HEK293T (cell line): ENCODE measurements around the gene CD276.

Experiments
- CTCF ChIA-PET: fragments of 350-600 bp; formaldehyde crosslinking; extraction: SDS; loops from one replicate; lab custom pipeline; 2021; ENCODE audit warnings: antibody characterized with exemption, inconsistent platforms; lab: Yijun Ruan, JAX
- POLR2A ChIA-PET: fragments of 350-600 bp; formaldehyde crosslinking; extraction: SDS; loops from one replicate; lab custom pipeline; 2020; ENCODE audit warnings: antibody characterized with exemption, inconsistent platforms; lab: Yijun Ruan, JAX
- DNase-seq: peaks from one replicate; pipeline ENCODE4 v3.0.0; 2012; ENCODE audit warnings: mixed read lengths; ENCODE audit errors: extremely low spot score
- ARNT ChIP-seq: fragments of 450-650 bp; IDR thresholded peaks from 2 replicates; pipeline ENCODE4 v1.6.1; 2017; ENCODE audit warnings: mild to moderate bottlenecking
- BHLHE40 ChIP-seq: fragments of 450-650 bp; IDR thresholded peaks from 2 replicates; pipeline ENCODE4 v1.6.1; 2016; ENCODE audit warnings: mild to moderate bottlenecking, moderate library complexity, borderline replicate concordance
- CTBP1 ChIP-seq: fragments of 450-650 bp; IDR thresholded peaks from 2 replicates; pipeline ENCODE4 v1.6.1; 2016; ENCODE audit warnings: borderline replicate concordance
- ELF4 ChIP-seq: fragments of 450-650 bp; IDR thresholded peaks from 2 replicates; pipeline ENCODE4 v1.6.1; 2017; ENCODE audit warnings: antibody characterized with exemption
- FOXA1 ChIP-seq: fragments of 450-650 bp; IDR thresholded peaks from 2 replicates; pipeline ENCODE4 v1.6.1; 2016; ENCODE audit warnings: mild to moderate bottlenecking
- FOXK2 ChIP-seq: fragments of 450-650 bp; IDR thresholded peaks from 2 replicates; pipeline ENCODE4 v1.6.1; 2016; ENCODE audit warnings: mild to moderate bottlenecking
- FOXM1 ChIP-seq: fragments of 450-650 bp; IDR thresholded peaks from 2 replicates; pipeline ENCODE4 v1.6.1; 2017; ENCODE audit warnings: mild to moderate bottlenecking, borderline replicate concordance
- HDGF ChIP-seq: fragments of 450-650 bp; IDR thresholded peaks from 2 replicates; pipeline ENCODE4 v1.6.1; 2017; ENCODE audit warnings: antibody characterized with exemption, borderline replicate concordance
- L3MBTL2 ChIP-seq: fragments of 450-650 bp; conservative IDR thresholded peaks from 2 replicates; pipeline ENCODE4 v1.6.1; 2016; ENCODE audit warnings: mild to moderate bottlenecking
- LEF1 ChIP-seq: fragments of 450-650 bp; IDR thresholded peaks from 2 replicates; pipeline ENCODE4 v1.6.1; 2017; ENCODE audit warnings: mild to moderate bottlenecking, borderline replicate concordance
- NFRKB ChIP-seq: fragments of 450-650 bp; IDR thresholded peaks from 2 replicates; pipeline ENCODE4 v1.6.1; 2016; ENCODE audit warnings: mild to moderate bottlenecking, moderate library complexity
- SP1 ChIP-seq: fragments of 450-650 bp; IDR thresholded peaks from 2 replicates; pipeline ENCODE4 v1.6.1; 2017
- SUZ12 ChIP-seq: fragments of 450-650 bp; IDR thresholded peaks from 2 replicates; pipeline ENCODE4 v1.6.1; 2016; ENCODE audit warnings: mild to moderate bottlenecking
- TARDBP ChIP-seq: fragments of 450-650 bp; IDR thresholded peaks from 2 replicates; pipeline ENCODE4 v1.6.1; 2016
- ZNF384 ChIP-seq: fragments of 450-650 bp; IDR thresholded peaks from 2 replicates; pipeline ENCODE4 v1.6.1; 2016
- TF ChIP-seq, protein P1 (sequence below): fragments of 450-650 bp; IDR thresholded peaks from 2 replicates; pipeline ENCODE4 v1.6.1; 2016

CD276 gene

DNA sequence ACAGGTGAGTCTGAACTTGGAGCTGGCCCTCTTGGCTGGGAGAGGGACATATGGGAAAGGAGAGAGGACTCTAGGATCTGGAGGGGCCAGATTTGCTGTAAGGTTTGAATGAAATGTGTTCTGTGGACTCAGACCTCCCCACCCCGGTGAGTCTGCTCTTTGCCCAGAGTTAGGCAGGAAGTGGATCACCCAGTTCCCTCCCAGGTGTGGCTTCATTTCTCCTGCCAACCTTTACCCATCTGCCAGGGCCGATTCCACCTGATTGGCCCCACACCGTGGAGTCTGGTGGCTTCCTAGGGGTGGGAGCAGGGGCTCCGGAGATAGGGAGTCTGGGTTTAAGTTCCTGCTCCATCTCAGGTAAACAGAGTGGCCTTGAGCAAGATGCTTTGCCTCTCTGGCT is 25.5 kb downstream of the CD276 start:
- DNase-seq = no peak
- ChIA-PET POLR2A (no interaction called here), CTCF (no interaction called here)
- TF ChIP-seq ZNF384 = no peak
- TF ChIP-seq ARNT = no peak
- TF ChIP-seq, protein P1, sequence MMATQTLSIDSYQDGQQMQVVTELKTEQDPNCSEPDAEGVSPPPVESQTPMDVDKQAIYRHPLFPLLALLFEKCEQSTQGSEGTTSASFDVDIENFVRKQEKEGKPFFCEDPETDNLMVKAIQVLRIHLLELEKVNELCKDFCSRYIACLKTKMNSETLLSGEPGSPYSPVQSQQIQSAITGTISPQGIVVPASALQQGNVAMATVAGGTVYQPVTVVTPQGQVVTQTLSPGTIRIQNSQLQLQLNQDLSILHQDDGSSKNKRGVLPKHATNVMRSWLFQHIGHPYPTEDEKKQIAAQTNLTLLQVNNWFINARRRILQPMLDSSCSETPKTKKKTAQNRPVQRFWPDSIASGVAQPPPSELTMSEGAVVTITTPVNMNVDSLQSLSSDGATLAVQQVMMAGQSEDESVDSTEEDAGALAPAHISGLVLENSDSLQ = no peak
- TF ChIP-seq CTBP1 = no peak
- no peak for TF ChIP-seq FOXK2
- TF ChIP-seq FOXA1 = no peak
- TF ChIP-seq FOXM1 = no peak
- no peak for TF ChIP-seq TARDBP

DNA sequence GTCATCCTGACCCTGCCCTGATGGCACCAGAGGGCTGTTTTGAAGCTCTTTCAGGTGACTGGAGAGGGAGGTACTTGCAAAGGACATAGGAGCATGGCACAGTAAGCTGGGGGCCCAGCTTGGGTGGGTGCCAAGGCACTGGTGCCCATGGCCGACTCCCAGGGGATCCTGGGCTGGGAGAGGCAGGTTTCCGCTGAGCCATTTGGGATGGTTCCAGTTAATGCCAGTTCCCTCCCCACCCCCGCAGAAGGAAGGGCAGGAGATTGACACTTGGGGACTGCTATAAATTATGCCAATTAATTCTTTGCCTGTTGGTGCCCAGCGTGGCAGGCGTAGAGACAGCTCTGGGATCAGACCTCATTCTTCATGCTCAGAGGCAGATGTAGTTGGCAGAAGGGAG is 26.1 kb downstream of the CD276 start:
- no peak for DNase-seq
- TF ChIP-seq HDGF (no peak), FOXM1 (no peak), NFRKB (no peak), BHLHE40 (no peak), TARDBP (no peak), SP1 (no peak), ZNF384 (no peak), SUZ12 (no peak)
- TF ChIP-seq, protein P1 = no peak
- CTCF ChIA-PET = no interaction called here
- POLR2A ChIA-PET = no interaction called here

DNA sequence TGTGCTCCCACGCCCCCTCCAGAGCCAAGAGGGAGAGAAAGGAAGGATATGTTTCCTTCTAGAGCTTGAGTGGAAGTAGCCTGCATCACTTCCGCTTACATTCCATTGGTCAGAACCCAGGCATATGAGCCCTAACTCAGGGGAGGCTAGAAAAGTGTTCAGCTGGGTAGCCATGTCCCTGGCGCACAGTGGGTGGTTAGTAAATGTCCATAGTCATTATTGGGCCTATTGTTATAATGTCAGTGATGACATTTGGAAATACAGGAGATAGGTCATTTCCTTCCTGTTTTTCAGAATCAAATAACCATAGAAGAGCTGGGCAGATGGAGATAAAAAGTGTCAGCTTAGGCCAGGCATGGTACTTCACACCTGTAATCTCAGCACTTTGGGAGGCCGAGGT is 27.3 kb downstream of the CD276 start:
- ChIA-PET CTCF (interaction anchor here (0.9 to 1.4 kb wide), 3 partner anchors 15 to 75 kb away, joined by 3 to 4 read pairs (median 4); no protein-coding TSS in a partner anchor), POLR2A (interaction anchor here (1.0 kb wide), 1 partner anchor 42 kb away, joined by 3 read pairs; the partner anchor contains the start of gene INSYN1)
- TF ChIP-seq SP1 (no peak), SUZ12 (no peak), LEF1 (no peak), ELF4 (no peak), ARNT (no peak), NFRKB (no peak), BHLHE40 (no peak), FOXM1 (no peak), HDGF (no peak), FOXA1 (no peak), CTBP1 (no peak), FOXK2 (no peak), ZNF384 (no peak), TARDBP (no peak), L3MBTL2 (no peak)
- TF ChIP-seq, protein P1 = no peak
- no peak for DNase-seq

DNA sequence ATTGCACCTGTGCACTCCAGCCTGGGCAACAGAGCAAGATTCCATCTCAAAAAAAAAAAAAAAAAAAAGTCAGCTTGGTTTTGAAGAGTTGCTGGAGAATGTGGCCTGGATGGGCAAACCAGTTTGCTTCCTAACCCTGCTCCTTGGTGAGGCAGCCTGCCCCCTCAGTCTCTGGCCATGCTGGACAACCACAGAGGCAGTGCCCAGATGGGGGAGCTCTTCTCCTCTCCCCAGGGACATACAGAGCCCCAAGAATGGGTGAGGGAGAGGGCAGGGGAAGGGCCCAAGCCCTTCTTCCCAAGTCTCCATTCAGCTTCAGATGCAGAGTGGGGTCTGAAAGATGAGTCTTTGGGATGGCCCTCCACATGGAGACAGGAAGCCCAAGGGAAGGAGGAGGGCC is 27.9 kb downstream of the CD276 start:
- CTCF ChIA-PET = interaction anchor here (0.9 to 1.4 kb wide), 3 partner anchors 15 to 76 kb away, joined by 3 to 4 read pairs (median 4); no protein-coding TSS in a partner anchor
- TF ChIP-seq L3MBTL2 = no peak
- TF ChIP-seq, protein P1 = no peak
- TF ChIP-seq SP1 = no peak
- TF ChIP-seq SUZ12 = no peak
- TF ChIP-seq TARDBP = no peak
- TF ChIP-seq ELF4 = no peak
- no peak for TF ChIP-seq FOXK2
- no peak for TF ChIP-seq LEF1
- no peak for TF ChIP-seq ARNT
- POLR2A ChIA-PET = interaction anchor here (0.6 to 1.0 kb wide), 2 partner anchors 42 to 408 kb away, joined by 3 read pairs; partner anchors contain the start of gene INSYN1
- DNase-seq = no peak

DNA sequence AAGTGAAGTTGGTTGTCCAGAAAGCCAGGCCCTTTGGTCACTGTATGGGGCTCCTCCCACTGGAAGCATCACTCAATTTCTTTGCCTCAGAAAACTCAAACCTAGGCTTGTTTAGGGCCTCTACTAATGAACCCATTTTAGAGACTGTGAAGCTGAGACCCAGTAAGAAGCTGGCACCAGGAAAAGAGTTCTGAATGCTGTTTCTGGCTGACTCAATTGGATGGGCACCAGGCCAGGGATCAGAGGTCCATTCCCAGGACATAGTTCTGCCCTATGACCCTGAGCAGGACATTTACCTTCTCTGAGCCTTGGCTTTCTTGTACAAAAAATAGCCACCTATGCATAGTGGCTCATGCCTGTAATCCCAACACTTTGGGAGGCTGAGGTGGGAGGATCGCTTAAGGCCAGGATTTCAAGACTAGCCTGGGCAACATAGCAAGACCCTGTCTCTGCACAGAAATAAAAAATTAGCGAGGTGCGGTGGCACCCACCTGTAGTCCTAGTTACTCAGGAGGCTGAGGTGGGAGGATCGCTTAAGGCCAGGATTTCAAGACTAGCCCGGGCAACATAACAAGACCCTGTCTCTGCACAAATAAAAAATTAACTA is 30.6 kb downstream of the CD276 start:
- POLR2A ChIA-PET = no interaction called here
- CTCF ChIA-PET = interaction anchor here (3.9 kb wide), 1 partner anchor 9 kb away, joined by 21 read pairs; no protein-coding TSS in a partner anchor
- no peak for DNase-seq
- TF ChIP-seq BHLHE40 (no peak), FOXM1 (no peak), SP1 (no peak)

DNA sequence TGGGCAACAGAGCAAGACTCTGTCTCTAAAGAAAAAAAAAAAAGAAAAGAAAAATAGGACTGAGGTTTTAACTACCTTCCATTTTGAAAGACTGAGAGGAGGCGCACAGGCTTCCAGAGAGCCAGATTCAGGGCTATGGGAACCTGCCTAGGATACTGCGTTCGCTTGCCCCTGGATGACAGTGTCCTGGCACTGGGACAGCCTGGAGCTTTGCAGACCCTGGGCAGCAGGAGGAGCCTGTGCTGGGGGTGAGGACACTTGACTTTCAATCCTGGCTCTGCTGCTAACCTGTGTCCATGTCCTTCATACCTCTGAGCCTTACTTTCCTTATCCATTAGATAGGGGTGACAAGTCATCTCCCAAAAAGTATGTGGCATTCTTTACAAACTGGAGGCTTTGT is 31.2 kb downstream of the CD276 start:
- CTCF ChIA-PET = interaction anchor here (1.0 to 3.9 kb wide), 2 partner anchors 10 to 13 kb away, joined by 3 to 21 read pairs; no protein-coding TSS in a partner anchor
- POLR2A ChIA-PET = no interaction called here

More for the DNA sequence above, 31.2 kb downstream of the CD276 start:
- no peak for TF ChIP-seq FOXK2
- TF ChIP-seq TARDBP = no peak
- TF ChIP-seq FOXM1 = no peak
- TF ChIP-seq SUZ12 = no peak
- no peak for DNase-seq
